NB4 (cell line): ENCODE measurements around the gene MRPL42.

Source experiments
- DNase-seq: peaks from one replicate; pipeline ENCODE4 v3.0.0; 2010; ENCODE audit warnings: low read depth
- H3K4me3 ChIP-seq: one replicate; pipeline ENCODE4 v1.5.1; 2011; ENCODE audit warnings: mild to moderate bottlenecking, low read depth, low read length, moderate library complexity
- CTCF ChIP-seq: IDR thresholded peaks from one replicate; pipeline ENCODE4 v1.5.1; 2012; ENCODE audit warnings: low read depth, low read length
- MAX ChIP-seq: IDR thresholded peaks from 2 replicates; pipeline ENCODE4 v1.6.1; 2011; ENCODE audit warnings: low read depth, low read length
- MYC ChIP-seq: IDR thresholded peaks from 2 replicates; pipeline ENCODE4 v1.6.1; 2011; ENCODE audit warnings: low read depth, low read length
- POLR2A ChIP-seq: IDR thresholded peaks from 2 replicates; pipeline ENCODE4 v1.6.1; 2011; ENCODE audit warnings: mild to moderate bottlenecking; ENCODE audit not compliant: insufficient read length; ENCODE audit errors: extremely low read depth

The MRPL42 gene

GRCh38 chr12:93514853-93515252 is 47.5 kb downstream of the MRPL42 start:
- H3K4me3 ChIP-seq = no peak overlapping the region
- TF ChIP-seq POLR2A (no peak), MYC (no peak), CTCF (no peak), MAX (no peak)
- DNase-seq = no peak

GRCh38 chr12:93518725-93519124 is 51.4 kb downstream of the MRPL42 start:
- no peak overlapping the region for H3K4me3 ChIP-seq
- TF ChIP-seq CTCF (no peak), MAX (no peak), POLR2A (no peak), MYC (no peak)
- DNase-seq = peak; percentile 11

- DNase-seq = no peak
- no peak overlapping the region for H3K4me3 ChIP-seq
- TF ChIP-seq MYC = no peak
- TF ChIP-seq POLR2A = no peak
- TF ChIP-seq CTCF = no peak
- TF ChIP-seq MAX = no peak
These were observed 52.5 kb downstream of the MRPL42 start for GRCh38 chr12:93519859-93520258.

GRCh38 chr12:93520454-93520853 is 53.1 kb downstream of the MRPL42 start:
- TF ChIP-seq MAX = no peak
- no peak for TF ChIP-seq POLR2A
- no peak for TF ChIP-seq CTCF
- TF ChIP-seq MYC = no peak
- no peak overlapping the region for H3K4me3 ChIP-seq
- DNase-seq = no peak

GRCh38 chr12:93521225-93522080 is 54.1 kb downstream of the MRPL42 start:
- H3K4me3 ChIP-seq = no peak overlapping the region
- no peak for TF ChIP-seq MYC
- TF ChIP-seq MAX = no peak
- no peak for TF ChIP-seq CTCF
- no peak for TF ChIP-seq POLR2A
- DNase-seq = no peak
